ENCODE data around the gene PDLIM3. TPM values are rescaled to one million over a fixed set of nuclear protein-coding genes. Genes with fewer than 3 reads are reported as not detected.
"Not testable (repeated sequence)": the region's sequence is repeated elsewhere in the genome, so short reads cannot be mapped to it uniquely, and the experiment has no call there.

Gene PDLIM3
- total RNA-seq, 1 donor from 2014 or later, result 2.8 TPM

DNA sequence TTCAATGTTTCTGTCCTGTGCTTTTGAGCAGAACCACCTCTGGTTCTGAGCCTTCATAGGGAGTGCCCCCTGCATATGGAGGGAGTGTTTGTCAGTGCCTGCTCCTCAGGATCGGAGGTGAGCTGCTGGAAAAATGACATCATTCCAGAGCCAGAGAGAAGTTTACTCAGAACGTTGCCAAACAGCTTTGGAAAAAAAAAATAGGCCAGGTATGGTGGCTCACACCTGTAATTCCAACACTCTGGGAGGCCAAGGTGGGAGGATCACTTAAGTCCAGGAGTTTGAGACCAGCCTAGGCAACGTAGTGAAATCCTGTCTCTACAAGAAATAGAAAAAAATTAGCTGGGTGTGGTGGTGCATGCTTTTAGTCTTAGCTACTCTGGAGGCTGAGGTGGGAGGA lies 27.2 kb upstream of the PDLIM3 start:
- H3K27ac Mint-ChIP-seq (ENCODE audit: unreplicated experiment), result no peak overlapping the region
- H3K4me3 Mint-ChIP-seq (ENCODE audit: unreplicated experiment), result no peak overlapping the region
- peak; percentile 30 for DNase-seq (ENCODE audit: extremely low spot score, unreplicated experiment)
- peaks cover 3% of the 10 kb centered on the region for H3K36me3 Mint-ChIP-seq (ENCODE audit: unreplicated experiment)
- H3K4me1 Mint-ChIP-seq (ENCODE audit: unreplicated experiment), result peaks cover 29% of the 10 kb centered on the region
- TF ChIP-seq, protein P1, sequence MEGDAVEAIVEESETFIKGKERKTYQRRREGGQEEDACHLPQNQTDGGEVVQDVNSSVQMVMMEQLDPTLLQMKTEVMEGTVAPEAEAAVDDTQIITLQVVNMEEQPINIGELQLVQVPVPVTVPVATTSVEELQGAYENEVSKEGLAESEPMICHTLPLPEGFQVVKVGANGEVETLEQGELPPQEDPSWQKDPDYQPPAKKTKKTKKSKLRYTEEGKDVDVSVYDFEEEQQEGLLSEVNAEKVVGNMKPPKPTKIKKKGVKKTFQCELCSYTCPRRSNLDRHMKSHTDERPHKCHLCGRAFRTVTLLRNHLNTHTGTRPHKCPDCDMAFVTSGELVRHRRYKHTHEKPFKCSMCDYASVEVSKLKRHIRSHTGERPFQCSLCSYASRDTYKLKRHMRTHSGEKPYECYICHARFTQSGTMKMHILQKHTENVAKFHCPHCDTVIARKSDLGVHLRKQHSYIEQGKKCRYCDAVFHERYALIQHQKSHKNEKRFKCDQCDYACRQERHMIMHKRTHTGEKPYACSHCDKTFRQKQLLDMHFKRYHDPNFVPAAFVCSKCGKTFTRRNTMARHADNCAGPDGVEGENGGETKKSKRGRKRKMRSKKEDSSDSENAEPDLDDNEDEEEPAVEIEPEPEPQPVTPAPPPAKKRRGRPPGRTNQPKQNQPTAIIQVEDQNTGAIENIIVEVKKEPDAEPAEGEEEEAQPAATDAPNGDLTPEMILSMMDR (IDR thresholded peaks at IDR 0.05), result no peak
- no peaks in the 10 kb centered on the region for H3K9me3 Mint-ChIP-seq (ENCODE audit: unreplicated experiment)
- no peaks in the 10 kb centered on the region for H3K27me3 Mint-ChIP-seq (ENCODE audit: unreplicated experiment)

DNA sequence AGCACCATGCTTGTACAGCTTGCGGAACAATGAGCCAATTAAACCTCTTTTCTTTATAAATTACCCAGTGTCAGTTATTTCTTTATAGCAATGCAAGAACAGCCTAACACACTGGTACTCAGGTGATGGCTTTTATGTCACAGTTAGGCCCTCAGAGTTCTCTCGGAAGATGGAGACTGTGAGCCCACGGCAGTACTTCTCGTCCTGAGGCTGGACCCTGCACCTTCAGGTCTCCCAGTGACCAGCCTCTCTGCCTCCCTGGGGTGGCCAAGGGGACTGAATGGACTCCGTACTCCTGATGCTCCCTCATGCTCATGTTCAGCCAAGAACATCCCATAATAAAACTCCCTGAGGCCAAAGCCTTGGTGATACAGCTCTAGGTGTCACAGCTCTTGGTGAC lies 25.0 kb upstream of the PDLIM3 start:
- no peak overlapping the region for H3K4me3 Mint-ChIP-seq (ENCODE audit: unreplicated experiment)

GRCh38 chr4:185559915-185560281 lies 24.6 kb upstream of the PDLIM3 start:
- TF ChIP-seq, protein P1 (IDR thresholded peaks at IDR 0.05), result no peak
- H3K9me3 Mint-ChIP-seq (ENCODE audit: unreplicated experiment), result peaks cover 10% of the 10 kb centered on the region
- no peaks in the 10 kb centered on the region for H3K27me3 Mint-ChIP-seq (ENCODE audit: unreplicated experiment)
- peaks cover 13% of the 10 kb centered on the region for H3K4me1 Mint-ChIP-seq (ENCODE audit: unreplicated experiment)
- peak overlapping the region; percentile 91 for H3K27ac Mint-ChIP-seq (ENCODE audit: unreplicated experiment)
- H3K36me3 Mint-ChIP-seq (ENCODE audit: unreplicated experiment), result peaks cover 3% of the 10 kb centered on the region
- peak; percentile 83 for DNase-seq (ENCODE audit: extremely low spot score, unreplicated experiment)
- no peak overlapping the region for H3K4me3 Mint-ChIP-seq (ENCODE audit: unreplicated experiment)

More for the DNA sequence above, 25.0 kb upstream of the PDLIM3 start:
- Mint-ChIP-seq H3K9me3 (ENCODE audit: unreplicated experiment) (peaks cover 10% of the 10 kb centered on the region), H3K27ac (ENCODE audit: unreplicated experiment) (peak overlapping the region; percentile 91), H3K27me3 (ENCODE audit: unreplicated experiment) (no peaks in the 10 kb centered on the region), H3K36me3 (ENCODE audit: unreplicated experiment) (peaks cover 3% of the 10 kb centered on the region), H3K4me1 (ENCODE audit: unreplicated experiment) (peaks cover 13% of the 10 kb centered on the region)
- TF ChIP-seq, protein P1 (IDR thresholded peaks at IDR 0.05), result no peak
- peak; percentile 68 for DNase-seq (ENCODE audit: extremely low spot score, unreplicated experiment)

DNA sequence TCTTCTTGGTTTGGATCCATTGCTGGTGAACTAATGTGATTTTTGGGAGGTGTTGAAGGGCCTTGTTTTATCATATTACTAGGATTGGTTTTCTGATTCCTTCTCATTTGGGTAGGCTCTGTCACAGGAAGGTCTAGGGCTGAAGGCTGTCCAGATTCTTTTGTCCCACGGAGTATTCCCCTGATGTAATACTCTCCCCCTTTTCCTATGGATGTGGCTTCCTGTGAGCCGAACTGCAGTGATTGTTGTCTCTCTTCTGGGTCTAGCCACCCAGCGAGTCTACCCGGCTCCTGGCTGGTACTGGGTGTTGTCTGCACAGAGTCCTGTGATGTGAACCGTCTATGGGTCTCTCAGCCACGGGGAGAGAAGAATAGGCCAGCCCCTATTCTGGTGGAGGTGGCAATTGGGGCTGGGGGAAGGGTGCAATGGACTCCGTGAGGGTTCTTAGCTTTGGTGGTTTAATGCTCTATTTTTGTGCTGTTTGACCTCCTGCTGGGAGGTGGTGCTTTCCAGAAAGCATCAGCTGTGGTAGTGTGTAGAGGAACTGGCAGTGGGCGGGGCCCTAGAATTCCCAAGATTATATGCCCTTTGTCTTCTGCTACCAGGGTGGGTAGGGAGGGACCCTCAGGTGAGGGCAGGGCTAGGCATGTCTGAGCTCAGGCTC lies 24.1 kb upstream of the PDLIM3 start:
- H3K27ac Mint-ChIP-seq (ENCODE audit: unreplicated experiment), result peak overlapping the region; percentile 91

GRCh38 chr4:185554365-185555126 lies 19.2 kb upstream of the PDLIM3 start:
- H3K4me1 Mint-ChIP-seq (ENCODE audit: unreplicated experiment), result peaks cover 6% of the 10 kb centered on the region
- peaks cover 3% of the 10 kb centered on the region for H3K36me3 Mint-ChIP-seq (ENCODE audit: unreplicated experiment)
- TF ChIP-seq, protein P1 (IDR thresholded peaks at IDR 0.05), result no peak
- H3K9me3 Mint-ChIP-seq (ENCODE audit: unreplicated experiment), result peaks cover 10% of the 10 kb centered on the region
- H3K4me3 Mint-ChIP-seq (ENCODE audit: unreplicated experiment), result no peak overlapping the region
- no peak overlapping the region for H3K27ac Mint-ChIP-seq (ENCODE audit: unreplicated experiment)
- H3K27me3 Mint-ChIP-seq (ENCODE audit: unreplicated experiment), result peaks cover 7% of the 10 kb centered on the region
- no peak for DNase-seq (ENCODE audit: extremely low spot score, unreplicated experiment)

More for the DNA sequence above, 24.1 kb upstream of the PDLIM3 start:
- H3K4me1 Mint-ChIP-seq (ENCODE audit: unreplicated experiment), result peaks cover 13% of the 10 kb centered on the region
- not testable (repeated sequence) for H3K36me3 Mint-ChIP-seq (ENCODE audit: unreplicated experiment); H3K27me3 Mint-ChIP-seq (ENCODE audit: unreplicated experiment); H3K4me3 Mint-ChIP-seq (ENCODE audit: unreplicated experiment)
- peak; percentile 78 for DNase-seq (ENCODE audit: extremely low spot score, unreplicated experiment)
- peaks cover 10% of the 10 kb centered on the region for H3K9me3 Mint-ChIP-seq (ENCODE audit: unreplicated experiment)
